ENCODE results near the gene ERN1.

ERN1 gene

DNA sequence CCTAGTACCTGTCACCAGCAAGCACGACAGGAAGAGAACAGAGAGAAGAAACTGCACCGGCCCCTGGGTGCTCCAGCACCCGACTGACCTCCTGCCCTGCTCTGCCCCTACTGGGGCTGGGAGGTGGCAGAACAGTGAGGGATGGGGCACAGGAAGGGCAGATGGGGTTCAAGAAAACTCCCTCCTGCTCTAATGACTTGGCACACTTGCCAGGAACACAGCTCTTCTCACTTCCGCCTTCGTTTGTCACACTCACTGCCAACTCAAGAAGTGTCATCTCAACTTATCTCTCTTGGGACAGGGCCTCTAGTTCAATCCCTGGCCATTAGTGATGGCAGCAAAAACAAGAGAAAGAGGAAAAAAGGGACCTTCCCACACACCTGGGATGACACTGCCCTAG, 66.9 kb downstream of the ERN1 start:
- no peak for DNase-seq (ENCODE audit: low read depth in 2 of 3, low spot score in 2 of 3)

GRCh38 chr17:64061178-64061898, 68.6 kb downstream of the ERN1 start:
- DNase-seq (ENCODE audit: low read depth in 2 of 3, low spot score in 2 of 3), result no peak

DNA sequence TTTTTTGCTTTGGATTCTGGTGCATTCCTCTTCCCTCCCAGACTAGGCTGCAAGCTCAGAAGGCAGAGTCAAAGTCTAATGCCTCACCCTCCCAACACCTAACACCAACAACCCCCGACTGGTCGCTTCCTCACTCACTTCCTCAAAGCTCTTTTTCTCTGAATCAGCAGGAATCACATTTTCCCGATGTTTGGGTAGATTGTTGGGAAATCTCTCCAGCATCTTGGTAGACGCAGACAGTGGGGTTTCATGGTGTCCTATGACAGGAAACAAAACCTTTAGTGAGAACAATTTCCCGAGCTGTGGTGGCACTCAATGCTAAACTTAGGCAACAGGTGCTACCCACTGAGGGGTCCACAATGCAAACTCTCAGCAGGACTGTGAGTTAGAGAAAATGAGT, 69.6 kb downstream of the ERN1 start:
- DNase-seq (ENCODE audit: low read depth in 2 of 3, low spot score in 2 of 3), result no peak

- no peak for DNase-seq (ENCODE audit: low read depth in 2 of 3, low spot score in 2 of 3)
Observed at GRCh38 chr17:64059756-64060155, 70.2 kb downstream of the ERN1 start.

- DNase-seq (ENCODE audit: low read depth in 2 of 3, low spot score in 2 of 3), result no peak
Observed at GRCh38 chr17:64058621-64059020, 71.3 kb downstream of the ERN1 start.

DNA sequence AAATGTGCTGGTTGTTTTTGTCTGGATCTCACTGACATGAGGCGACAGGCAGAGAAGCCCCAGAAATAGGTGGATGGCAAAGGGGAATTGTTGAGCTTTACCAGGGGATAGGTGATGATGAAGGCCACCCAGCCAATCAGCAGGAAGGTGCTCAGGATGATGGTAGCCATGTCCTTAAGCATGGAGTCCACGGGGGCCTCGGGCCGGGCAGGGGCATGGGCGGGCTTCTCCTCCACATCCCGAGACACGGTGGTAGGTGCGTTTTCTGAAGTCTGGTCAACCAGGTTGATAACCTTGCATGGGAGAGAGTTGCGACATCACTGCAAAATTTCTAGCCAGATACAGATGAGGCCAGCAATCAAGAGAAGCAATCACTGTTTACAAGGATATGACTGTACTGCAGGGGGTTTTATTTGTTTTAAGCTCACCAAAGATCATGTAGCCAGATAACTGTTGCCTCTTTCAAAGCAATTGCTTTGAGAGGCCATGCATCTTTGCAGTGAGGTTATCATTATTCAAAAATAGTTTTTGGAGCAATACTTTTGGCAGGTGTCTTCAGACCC, 72.2 kb downstream of the ERN1 start:
- no peak for DNase-seq (ENCODE audit: low read depth in 2 of 3, low spot score in 2 of 3)

- DNase-seq (ENCODE audit: low read depth in 2 of 3, low spot score in 2 of 3), result no peak
Observed at GRCh38 chr17:64056269-64057005, 73.5 kb downstream of the ERN1 start.

DNA sequence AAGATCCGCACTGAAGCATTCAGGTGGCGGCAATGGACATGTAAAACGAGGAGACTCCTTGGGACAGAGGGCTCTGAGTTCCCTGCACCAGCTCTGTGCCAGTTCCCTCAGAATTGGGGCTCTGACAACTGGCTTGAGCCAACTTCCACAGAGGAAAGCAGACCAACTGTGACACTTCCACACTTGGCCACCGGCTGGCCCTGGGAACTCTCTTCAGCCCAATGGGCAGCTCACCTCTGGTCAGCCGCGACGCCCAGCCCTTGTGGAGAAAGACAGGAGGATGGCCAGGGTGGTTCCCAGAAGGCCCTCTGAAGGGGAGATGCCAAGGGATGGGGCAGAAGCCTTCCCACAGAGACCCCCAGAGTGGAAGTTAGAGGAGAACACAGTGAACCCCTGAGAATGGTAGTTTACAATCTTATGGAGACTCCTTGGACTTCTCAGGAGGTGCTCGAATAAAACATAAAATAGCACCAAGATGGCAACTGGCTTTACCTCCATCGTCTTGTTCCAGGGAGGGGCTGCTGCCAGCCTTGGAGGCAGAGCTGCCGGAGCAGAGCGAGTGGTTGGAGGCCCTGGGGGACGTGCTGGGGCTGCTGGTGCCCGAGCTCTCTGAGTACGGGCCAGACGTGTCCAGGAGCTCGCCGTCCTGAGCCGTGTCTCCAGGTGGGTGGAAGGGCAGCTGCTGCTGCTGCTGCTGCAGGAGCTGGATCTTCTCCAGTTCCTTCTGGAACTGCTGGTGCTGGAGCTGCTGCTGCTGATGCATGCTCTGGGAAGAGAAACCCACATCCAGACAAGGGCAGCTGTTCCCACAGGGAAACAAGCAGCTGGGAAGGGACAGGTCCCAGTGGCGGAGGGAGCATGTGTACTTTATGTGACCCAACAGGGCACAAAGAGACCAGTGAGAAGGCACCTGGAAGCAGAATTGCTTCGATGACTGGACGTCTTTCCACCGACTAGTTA, 74.5 kb downstream of the ERN1 start:
- no peak for DNase-seq (ENCODE audit: low read depth in 2 of 3, low spot score in 2 of 3)

DNA sequence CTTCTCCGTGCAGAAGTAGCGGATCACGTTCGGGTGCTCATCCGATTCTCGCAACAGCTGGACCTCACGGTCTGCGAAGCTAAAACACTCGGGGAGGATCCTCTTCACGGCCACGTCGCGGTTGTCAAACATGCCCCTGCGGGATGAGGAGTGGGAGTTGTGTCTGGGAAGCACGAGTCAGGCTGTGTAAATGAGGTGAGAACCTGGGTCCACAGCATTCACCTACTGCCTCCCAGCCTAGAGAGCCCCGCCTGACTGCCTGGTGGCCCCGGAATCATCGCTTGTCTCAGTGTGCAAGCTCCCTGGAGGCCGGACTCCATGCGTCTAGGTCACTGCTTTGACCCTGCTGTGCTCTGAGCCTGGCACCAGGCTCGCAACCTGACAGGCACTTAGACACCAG, 75.6 kb downstream of the ERN1 start:
- no peak for DNase-seq (ENCODE audit: low read depth in 2 of 3, low spot score in 2 of 3)

- no peak for DNase-seq (ENCODE audit: low read depth in 2 of 3, low spot score in 2 of 3)
Observed at GRCh38 chr17:64053101-64053500, 76.8 kb downstream of the ERN1 start.

GRCh38 chr17:64051153-64051552, 78.8 kb downstream of the ERN1 start:
- no peak for DNase-seq (ENCODE audit: low read depth in 2 of 3, low spot score in 2 of 3)

- DNase-seq (ENCODE audit: low read depth in 2 of 3, low spot score in 2 of 3), result no peak
Observed at GRCh38 chr17:64048805-64049204, 81.1 kb downstream of the ERN1 start.

DNA sequence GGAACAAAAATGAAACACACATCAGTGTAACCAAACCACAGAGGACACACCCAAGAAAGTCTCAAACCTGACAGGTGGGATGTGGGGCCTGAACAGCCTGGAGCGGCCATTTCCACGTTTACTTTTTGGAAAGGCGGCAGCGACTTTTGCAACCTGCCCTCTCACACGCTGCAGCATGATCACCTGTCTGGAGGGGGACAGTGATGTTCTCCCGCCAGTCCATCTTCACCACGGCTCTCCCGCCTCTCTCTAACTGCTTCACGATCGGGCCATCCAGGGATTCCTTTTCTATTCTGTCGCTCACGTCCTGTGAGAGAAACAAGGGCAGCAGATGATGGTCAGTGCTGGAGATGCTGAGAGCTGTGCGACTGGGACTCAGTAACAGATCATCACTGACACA, 84.8 kb downstream of the ERN1 start:
- DNase-seq (ENCODE audit: low read depth in 2 of 3, low spot score in 2 of 3), result no peak

DNA sequence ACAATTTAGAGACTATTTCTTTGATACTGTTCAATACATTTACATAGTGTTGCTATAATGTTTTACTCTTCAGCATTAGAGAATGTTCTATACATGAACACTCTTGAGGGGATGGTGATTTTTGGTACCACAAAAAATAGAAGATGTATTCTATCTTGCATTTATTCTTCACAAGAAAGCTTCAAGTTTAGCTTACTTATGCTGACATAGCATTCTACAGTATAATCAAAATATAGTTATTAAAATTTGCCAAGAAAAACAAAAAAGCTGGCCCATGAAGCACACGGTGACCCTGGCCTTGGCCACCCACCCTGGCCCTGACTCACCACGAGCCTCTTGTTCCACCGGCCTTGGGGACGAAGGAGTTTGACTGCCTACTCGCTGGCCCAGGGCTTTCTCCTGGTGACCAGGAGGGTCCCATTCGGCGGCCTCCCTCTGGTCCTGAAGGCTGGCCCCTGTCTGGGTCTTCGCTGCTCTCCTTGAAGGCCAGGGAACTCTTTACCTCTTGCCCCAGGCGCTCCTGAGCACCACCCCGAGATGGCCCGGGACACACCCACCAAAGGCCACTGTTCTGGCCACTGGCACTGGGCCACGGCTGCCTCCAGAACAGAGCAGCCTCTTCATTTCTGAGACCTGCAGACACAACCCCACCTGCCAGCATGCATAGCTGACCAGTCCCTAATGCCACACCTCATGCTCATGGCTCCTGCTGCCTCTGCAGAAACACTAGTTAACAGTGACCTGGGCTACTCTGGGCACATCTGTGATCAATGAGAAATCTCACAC, 87.1 kb downstream of the ERN1 start:
- DNase-seq (ENCODE audit: low read depth in 2 of 3, low spot score in 2 of 3), result no peak

DNA sequence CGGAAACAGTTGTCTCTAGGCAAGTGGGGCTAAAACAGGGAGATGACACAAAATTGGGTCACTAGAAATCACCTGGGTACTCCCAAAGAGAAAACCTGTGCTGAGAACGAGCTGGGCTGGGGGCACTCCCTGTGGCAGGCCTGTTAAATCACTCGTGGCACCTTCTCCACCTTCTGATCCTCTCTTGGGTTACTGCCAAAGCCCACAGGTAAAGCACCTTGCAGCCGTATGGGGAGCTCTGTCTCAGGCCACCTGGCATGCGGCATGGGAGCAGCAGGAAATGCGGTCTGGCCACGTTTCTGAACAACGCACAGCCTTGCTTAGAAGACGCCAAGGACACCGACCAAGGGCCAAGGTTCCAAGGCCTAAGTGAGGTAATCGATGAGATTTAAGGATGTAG, 88.0 kb downstream of the ERN1 start:
- no peak for DNase-seq (ENCODE audit: low read depth in 2 of 3, low spot score in 2 of 3)

- no peak for DNase-seq (ENCODE audit: low read depth in 2 of 3, low spot score in 2 of 3)
Observed at GRCh38 chr17:64040206-64040605, 89.7 kb downstream of the ERN1 start.

GRCh38 chr17:64039106-64039400, 90.9 kb downstream of the ERN1 start:
- no peak for DNase-seq (ENCODE audit: low read depth in 2 of 3, low spot score in 2 of 3)

- DNase-seq (ENCODE audit: low read depth in 2 of 3, low spot score in 2 of 3), result no peak
Observed at GRCh38 chr17:64038331-64039105, 91.4 kb downstream of the ERN1 start.

GRCh38 chr17:64037802-64038201, 92.1 kb downstream of the ERN1 start:
- DNase-seq (ENCODE audit: low read depth in 2 of 3, low spot score in 2 of 3), result no peak

DNA sequence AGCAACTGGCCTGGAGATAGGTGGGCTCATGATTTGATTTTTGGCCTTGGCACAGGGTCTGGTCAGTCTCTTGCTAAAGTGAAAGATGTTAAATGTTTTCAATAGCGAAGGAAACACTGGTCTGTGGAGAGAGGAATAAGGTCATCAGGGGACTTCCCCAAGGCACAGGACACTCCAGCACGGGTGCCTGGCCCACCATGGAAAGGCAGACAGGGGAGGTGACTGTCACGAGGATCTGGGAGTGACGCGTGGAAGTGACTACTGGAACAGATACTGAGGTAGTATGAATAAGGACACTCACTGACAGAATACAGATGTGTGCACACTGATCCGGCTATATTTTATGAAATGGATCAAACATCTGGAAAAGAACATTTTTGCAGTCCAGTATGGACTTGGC, 92.8 kb downstream of the ERN1 start:
- DNase-seq (ENCODE audit: low read depth in 2 of 3, low spot score in 2 of 3), result no peak
